NB4 (cell line): ENCODE results near the gene RHPN2.

Experiments
- TF ChIP-seq, protein P1 (sequence below): IDR thresholded peaks from one replicate; pipeline ENCODE4 v1.5.1; 2012; ENCODE audit warnings: low read depth, low read length
- TF ChIP-seq, protein P2 (sequence below): IDR thresholded peaks from 2 replicates; pipeline ENCODE4 v1.6.1; 2011; ENCODE audit warnings: low read depth, low read length

DNA sequence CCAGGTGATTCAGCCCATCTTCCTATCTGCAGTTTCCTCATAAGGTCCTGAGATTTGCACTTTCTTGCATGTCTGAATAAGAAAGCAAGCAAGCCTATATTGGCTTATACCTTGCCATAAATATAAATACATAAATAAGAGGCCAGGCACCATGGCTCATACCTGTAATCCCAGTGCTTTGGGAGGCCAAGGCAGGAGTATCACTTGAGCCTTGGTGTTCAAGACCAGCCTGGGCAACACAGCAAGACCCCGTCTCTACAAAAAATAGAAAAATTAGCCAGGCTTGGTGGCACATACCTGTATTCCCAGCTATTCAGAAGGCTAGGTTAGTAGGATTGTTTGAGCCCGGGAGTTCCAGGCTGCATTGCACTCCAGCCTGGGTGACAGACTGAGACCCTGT, 10.8 kb upstream of the RHPN2 start:
- TF ChIP-seq, protein P1, sequence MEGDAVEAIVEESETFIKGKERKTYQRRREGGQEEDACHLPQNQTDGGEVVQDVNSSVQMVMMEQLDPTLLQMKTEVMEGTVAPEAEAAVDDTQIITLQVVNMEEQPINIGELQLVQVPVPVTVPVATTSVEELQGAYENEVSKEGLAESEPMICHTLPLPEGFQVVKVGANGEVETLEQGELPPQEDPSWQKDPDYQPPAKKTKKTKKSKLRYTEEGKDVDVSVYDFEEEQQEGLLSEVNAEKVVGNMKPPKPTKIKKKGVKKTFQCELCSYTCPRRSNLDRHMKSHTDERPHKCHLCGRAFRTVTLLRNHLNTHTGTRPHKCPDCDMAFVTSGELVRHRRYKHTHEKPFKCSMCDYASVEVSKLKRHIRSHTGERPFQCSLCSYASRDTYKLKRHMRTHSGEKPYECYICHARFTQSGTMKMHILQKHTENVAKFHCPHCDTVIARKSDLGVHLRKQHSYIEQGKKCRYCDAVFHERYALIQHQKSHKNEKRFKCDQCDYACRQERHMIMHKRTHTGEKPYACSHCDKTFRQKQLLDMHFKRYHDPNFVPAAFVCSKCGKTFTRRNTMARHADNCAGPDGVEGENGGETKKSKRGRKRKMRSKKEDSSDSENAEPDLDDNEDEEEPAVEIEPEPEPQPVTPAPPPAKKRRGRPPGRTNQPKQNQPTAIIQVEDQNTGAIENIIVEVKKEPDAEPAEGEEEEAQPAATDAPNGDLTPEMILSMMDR = no peak
- TF ChIP-seq, protein P2, sequence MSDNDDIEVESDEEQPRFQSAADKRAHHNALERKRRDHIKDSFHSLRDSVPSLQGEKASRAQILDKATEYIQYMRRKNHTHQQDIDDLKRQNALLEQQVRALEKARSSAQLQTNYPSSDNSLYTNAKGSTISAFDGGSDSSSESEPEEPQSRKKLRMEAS = no peak
